Measurements from ENCODE around the gene KPNA5. TPM values are rescaled to one million over a fixed set of nuclear protein-coding genes. Genes with fewer than 3 reads are reported as not detected.

The KPNA5 gene
- total RNA-seq, 2 donors from 2014 or later, result 6.0 to 9.7 TPM

DNA sequence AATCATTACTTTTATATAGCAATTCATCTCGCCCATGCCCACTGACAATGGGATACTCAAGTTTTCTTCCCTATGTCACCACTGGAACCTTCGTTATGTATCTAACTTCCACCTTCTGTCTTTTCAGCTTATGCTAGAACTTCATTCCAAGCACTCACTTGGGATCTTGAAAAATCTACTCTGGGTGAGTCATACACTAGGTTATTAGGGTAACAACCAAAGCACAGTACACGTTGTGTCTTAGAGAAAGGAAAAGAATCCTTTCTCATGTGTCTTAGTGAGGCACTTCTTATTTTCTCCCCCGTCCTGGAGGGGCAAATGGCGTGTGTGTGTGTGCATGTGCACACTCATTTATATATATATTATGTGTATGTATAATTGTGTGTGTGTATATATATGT is 102.8 kb downstream of the KPNA5 start:
- Histone ChIP-seq H3K27me3 (replicated peaks; ENCODE audit: insufficient read depth) (no peaks in the 10 kb centered on the region), H3K9me3 (no peaks in the 10 kb centered on the region), H3K36me3 (no peaks in the 10 kb centered on the region), H3K27ac (no peak overlapping the region), H3K4me3 (no peak overlapping the region), H3K4me1 (ENCODE audit: control insufficient read depth in 1 of 2, low read depth in 2 of 2) (no peaks in the 10 kb centered on the region)
- no peak for TF ChIP-seq CTCF (IDR thresholded peaks at IDR 0.05)
- DNase-seq (ENCODE audit: low spot score) (no peak), ATAC-seq (ENCODE audit: insufficient number of reproducible peaks, low FRiP score, low read depth) (no peak)

Other genes starting within 250 kb of the KPNA5 start
- 10 to 100 TPM in 1 of 2 donors, 1 to 10 TPM in 1; 3.9 to 15.0 TPM for gene CALHM6, start 219.8 kb upstream of the KPNA5 start, total RNA-seq
- gene CALHM5, start 169.6 kb upstream of the KPNA5 start, total RNA-seq, result 10 to 100 TPM; 14.0 to 16.7 TPM
- not detected for gene TRAPPC3L, start 135.5 kb upstream of the KPNA5 start, total RNA-seq
- gene CALHM4, start 127.5 kb upstream of the KPNA5 start, total RNA-seq, result not detected
- 10 to 100 TPM; 19.5 to 51.0 TPM for gene RWDD1, start 109.7 kb upstream of the KPNA5 start, total RNA-seq
- gene RSPH4A, start 64.7 kb upstream of the KPNA5 start, total RNA-seq, result under 1 TPM; 0.78 to 0.95 TPM
- gene ZUP1, start 12.4 kb upstream of the KPNA5 start, total RNA-seq, result 1 to 10 TPM; 6.8 to 7.3 TPM
- gene FAM162B, start 84.5 kb downstream of the KPNA5 start, total RNA-seq, result 1 to 10 TPM in 1 of 2 donors, not detected in 1; 2.3 TPM
- gene GPRC6A, start 147.9 kb downstream of the KPNA5 start, total RNA-seq, result not detected
- gene RFX6, start 196.0 kb downstream of the KPNA5 start, total RNA-seq, result not detected